Loucy (cell line): ENCODE measurements around the gene LCA5L.

Experiments used
- H2AFZ ChIP-seq: fragments of 200-600 bp; sonication (generic); 2 replicates; pipeline ENCODE4 v1.6.0; 2016; ENCODE audit warnings: antibody characterized with exemption, mild to moderate bottlenecking, low read length, moderate library complexity
- H3F3A ChIP-seq: fragments of 200-600 bp; 2 replicates; pipeline ENCODE4 v1.6.0; 2016; ENCODE audit warnings: antibody characterized with exemption, low read depth, mild to moderate bottlenecking
- H3K27me3 ChIP-seq: fragments of 200-600 bp; sonication (generic); 2 replicates; pipeline ENCODE4 v1.6.1; 2014; ENCODE audit warnings: low read length, mild to moderate bottlenecking; ENCODE audit not compliant: insufficient read depth, poor library complexity, severe bottlenecking
- H3K36me3 ChIP-seq: fragments of 200-600 bp; sonication (generic); 2 replicates; pipeline ENCODE4 v1.6.1; 2016; ENCODE audit warnings: low read length; ENCODE audit not compliant: insufficient read depth
- H3K4me1 ChIP-seq: fragments of 200-600 bp; sonication (generic); 2 replicates; pipeline ENCODE4 v1.5.1; 2014; ENCODE audit warnings: low read length, mild to moderate bottlenecking; ENCODE audit not compliant: insufficient read depth, poor library complexity, severe bottlenecking
- H3K4me2 ChIP-seq: fragments of 200-600 bp; sonication (generic); 2 replicates; pipeline ENCODE4 v1.6.0; 2014; ENCODE audit warnings: antibody characterized with exemption, low read length, low read depth, mild to moderate bottlenecking; ENCODE audit not compliant: poor library complexity, severe bottlenecking
- H3K4me3 ChIP-seq: fragments of 200-600 bp; sonication (generic); 2 replicates; pipeline ENCODE4 v1.5.1; 2014; ENCODE audit warnings: low read length, mild to moderate bottlenecking, mixed read lengths; ENCODE audit not compliant: poor library complexity, severe bottlenecking
- H3K79me2 ChIP-seq: fragments of 200-600 bp; sonication (generic); 2 replicates; pipeline ENCODE4 v1.6.1; 2014; ENCODE audit warnings: low read length; ENCODE audit not compliant: insufficient read depth
- H3K9ac ChIP-seq: fragments of 200-600 bp; sonication (generic); 2 replicates; pipeline ENCODE4 v1.6.0; 2014; ENCODE audit warnings: mild to moderate bottlenecking, low read depth, low read length, moderate library complexity; ENCODE audit not compliant: poor library complexity, severe bottlenecking
- H3K9me2 ChIP-seq: fragments of 200-600 bp; sonication (generic); replicated peaks from 2 replicates; pipeline ENCODE4 v1.6.1; 2016; ENCODE audit warnings: low read depth, low read length, mixed read lengths
- H3K9me3 ChIP-seq: fragments of 200-600 bp; sonication (generic); 2 replicates; pipeline ENCODE4 v1.6.1; 2014; ENCODE audit warnings: mild to moderate bottlenecking, antibody characterized with exemption, low read length, low read depth; ENCODE audit not compliant: insufficient read depth
- H4K20me1 ChIP-seq: fragments of 200-600 bp; sonication (generic); 2 replicates; pipeline ENCODE4 v1.6.0; 2014; ENCODE audit warnings: antibody characterized with exemption, low read length, mild to moderate bottlenecking; ENCODE audit not compliant: insufficient read depth, poor library complexity, severe bottlenecking
- CTCF ChIP-seq: fragments of 200-600 bp; sonication (generic); conservative IDR thresholded peaks from 2 replicates; pipeline ENCODE4 v1.5.1; 2014; ENCODE audit warnings: mild to moderate bottlenecking, antibody characterized with exemption, low read length
- EZH2phosphoT487 ChIP-seq: fragments of 200-600 bp; IDR thresholded peaks from 2 replicates; pipeline ENCODE4 v1.6.1; 2018; ENCODE audit warnings: antibody characterized with exemption, mild to moderate bottlenecking, moderate library complexity, borderline replicate concordance

The LCA5L gene

GRCh38 chr21:39388811-39389155, 56.8 kb downstream of the LCA5L start:
- peaks cover 3% of the 10 kb centered on the region; the same call in 1 of the 2 replicates for H3F3A ChIP-seq
- no peak overlapping the region for H2AFZ ChIP-seq
- H3K27me3 ChIP-seq = no peaks in the 10 kb centered on the region
- no peaks in the 10 kb centered on the region for H3K9me3 ChIP-seq
- no peaks in the 10 kb centered on the region for H3K9me2 ChIP-seq
- H3K4me1 ChIP-seq = peaks cover 27% of the 10 kb centered on the region
- H4K20me1 ChIP-seq = no peaks in the 10 kb centered on the region
- peak overlapping the region; percentile 75 for H3K9ac ChIP-seq
- no peak for TF ChIP-seq CTCF
- TF ChIP-seq EZH2phosphoT487 = no peak
- peak overlapping the region; percentile 78 for H3K4me3 ChIP-seq
- H3K36me3 ChIP-seq = peaks cover 19% of the 10 kb centered on the region; the same call in 1 of the 2 replicates
- H3K4me2 ChIP-seq = peak overlapping the region; percentile 98
- H3K79me2 ChIP-seq = peaks cover 32% of the 10 kb centered on the region; the same call in 1 of the 2 replicates

GRCh38 chr21:39388038-39388810, 57.4 kb downstream of the LCA5L start:
- Histone ChIP-seq H3K36me3 (peaks cover 18% of the 10 kb centered on the region; the same call in 1 of the 2 replicates), H3K9me2 (no peaks in the 10 kb centered on the region), H3K79me2 (peaks cover 32% of the 10 kb centered on the region; the same call in 1 of the 2 replicates), H3K9ac (peak overlapping the region; percentile 75), H3K27me3 (no peaks in the 10 kb centered on the region), H3K4me2 (peak overlapping the region; percentile 98), H3F3A (peaks cover 3% of the 10 kb centered on the region; the same call in 1 of the 2 replicates), H3K9me3 (no peaks in the 10 kb centered on the region), H2AFZ (peak overlapping the region; percentile 76), H3K4me3 (peak overlapping the region; percentile 78), H4K20me1 (no peaks in the 10 kb centered on the region), H3K4me1 (peaks cover 27% of the 10 kb centered on the region)
- TF ChIP-seq EZH2phosphoT487 (no peak), CTCF (peak; percentile 83)

GRCh38 chr21:39387461-39388037, 58.0 kb downstream of the LCA5L start:
- peak overlapping the region; percentile 85 for H2AFZ ChIP-seq

More at GRCh38 chr21:39387461-39388037, 58.0 kb downstream of the LCA5L start:
- Histone ChIP-seq H3K9me3 (no peaks in the 10 kb centered on the region), H3K9ac (peak overlapping the region; percentile 75), H3K4me1 (peaks cover 27% of the 10 kb centered on the region), H3K36me3 (peaks cover 11% of the 10 kb centered on the region; the same call in 1 of the 2 replicates), H3K9me2 (no peaks in the 10 kb centered on the region), H3K4me3 (peak overlapping the region; percentile 78), H3F3A (peaks cover 3% of the 10 kb centered on the region; the same call in 1 of the 2 replicates), H3K4me2 (peak overlapping the region; percentile 98), H3K27me3 (no peaks in the 10 kb centered on the region), H4K20me1 (no peaks in the 10 kb centered on the region), H3K79me2 (peaks cover 32% of the 10 kb centered on the region; the same call in 1 of the 2 replicates)
- TF ChIP-seq CTCF (no peak), EZH2phosphoT487 (no peak)
